ENCODE results near the gene DELE1.

- TF ChIP-seq CTCF (IDR thresholded peaks at IDR 0.05) (no peak), EZH2 (IDR thresholded peaks at IDR 0.05; ENCODE audit: borderline replicate concordance, insufficient read depth, low read depth, low read length, poor library complexity, severe bottlenecking) (no peak)
These were observed 52.5 kb downstream of the DELE1 start for GRCh38 chr5:141976176-141976575.
